Fibroblast of lung (primary cell): ENCODE results near the gene DYSF. TPM values are rescaled to one million over a fixed set of nuclear protein-coding genes. Genes with fewer than 3 reads are reported as not detected.

ENCODE experiments used
- DNase-seq, 2 donors: peaks; one replicate each; pipeline versions ENCODE4 v3.0.0 to v3.0.0-alpha.2; 2010; ENCODE audit warnings: low read depth in 2 of 2
- H2AFZ ChIP-seq: 2 replicates; pipeline ENCODE4 v1.5.1; 2012; ENCODE audit warnings: low read length, control low read depth, inconsistent platforms
- H3K27ac ChIP-seq: 2 replicates; pipeline ENCODE4 v1.5.1; 2011; ENCODE audit warnings: low read length, control low read depth; ENCODE audit not compliant: insufficient read depth
- H3K27me3 ChIP-seq: 2 replicates; pipeline ENCODE4 v1.5.1; 2011; ENCODE audit warnings: mild to moderate bottlenecking, low read length; ENCODE audit not compliant: control insufficient read depth, insufficient read depth
- H3K36me3 ChIP-seq: 2 replicates; pipeline ENCODE4 v1.5.1; 2011; ENCODE audit warnings: low read length; ENCODE audit not compliant: control insufficient read depth, insufficient read depth
- H3K4me1 ChIP-seq: 2 replicates; pipeline ENCODE4 v1.5.1; 2011; ENCODE audit warnings: low read length; ENCODE audit not compliant: control insufficient read depth, insufficient read depth; ENCODE audit errors: extremely low read depth
- H3K4me2 ChIP-seq: 2 replicates; pipeline ENCODE4 v1.5.1; 2011; ENCODE audit warnings: low read length, control low read depth; ENCODE audit not compliant: insufficient read depth; ENCODE audit errors: extremely low read depth
- H3K4me3 ChIP-seq, 4 experiments: fragments of 200-600 bp in 1 of 4; sonication (generic) in 1 of 4; replicated peaks in 1 of 4; 2 replicates each; pipeline ENCODE4 v1.5.1; 2011 to 2016; ENCODE audit warnings: low read length in 4 of 4, low read depth in 3 of 4, mild to moderate bottlenecking in 3 of 4, control low read depth in 2 of 4, inconsistent platforms in 1 of 4, mixed read lengths in 1 of 4; ENCODE audit not compliant: insufficient read depth in 1 of 4; ENCODE audit errors: control extremely low read depth in 1 of 4
- H3K79me2 ChIP-seq: 2 replicates; pipeline ENCODE4 v1.5.1; 2012; ENCODE audit warnings: mild to moderate bottlenecking, low read length, inconsistent platforms; ENCODE audit not compliant: control insufficient read depth, insufficient read depth
- H3K9ac ChIP-seq: 2 replicates; pipeline ENCODE4 v1.5.1; 2011; ENCODE audit warnings: mild to moderate bottlenecking, low read length, control low read depth; ENCODE audit not compliant: insufficient read depth
- H3K9me3 ChIP-seq: 2 replicates; pipeline ENCODE4 v1.5.1; 2012; ENCODE audit warnings: low read depth, low read length; ENCODE audit not compliant: control insufficient read depth, insufficient read depth
- H4K20me1 ChIP-seq: 2 replicates; pipeline ENCODE4 v1.5.1; 2011; ENCODE audit warnings: low read length; ENCODE audit not compliant: control insufficient read depth, insufficient read depth; ENCODE audit errors: extremely low read depth
- CTCF ChIP-seq, 2 donors: IDR thresholded peaks in 1 of 2; conservative IDR thresholded peaks in 1 of 2; 1 replicate in 1 of 2; 2 replicates in 1 of 2; pipeline ENCODE4 v1.5.1; 2011 to 2012; ENCODE audit warnings: low read length in 2 of 2, control low read depth in 1 of 2, inconsistent platforms in 1 of 2, low read depth in 1 of 2, mild to moderate bottlenecking in 1 of 2
- EZH2 ChIP-seq: IDR thresholded peaks from 2 replicates; pipeline ENCODE4 v1.5.1; 2012; ENCODE audit warnings: low read length, control low read depth, mild to moderate bottlenecking; ENCODE audit errors: missing control alignments
- polyA plus RNA-seq, 2 donors: library from polyadenylated mRNA; depleted of rRNA in 1 of 2; stranded (reverse) in 1 of 2; unstranded in 1 of 2; fragments of >200 nt; gene quantifications; 2 replicates each; pipeline ENCODE4 v1.2.1, GENCODE V29; 2011 to 2012; ENCODE audit warnings: missing spikeins in 1 of 2
- total RNA-seq: library from RNA; depleted of rRNA; stranded (reverse); fragments of >200 nt; gene quantifications from 2 replicates; pipeline ENCODE4 v1.2.1, GENCODE V29; 2014

Gene DYSF
- total and polyA plus RNA-seq, 2 donors (not counting 1 experiment from before 2014, with no cell fraction given) = under 0.01 to 0.67 TPM

DNA sequence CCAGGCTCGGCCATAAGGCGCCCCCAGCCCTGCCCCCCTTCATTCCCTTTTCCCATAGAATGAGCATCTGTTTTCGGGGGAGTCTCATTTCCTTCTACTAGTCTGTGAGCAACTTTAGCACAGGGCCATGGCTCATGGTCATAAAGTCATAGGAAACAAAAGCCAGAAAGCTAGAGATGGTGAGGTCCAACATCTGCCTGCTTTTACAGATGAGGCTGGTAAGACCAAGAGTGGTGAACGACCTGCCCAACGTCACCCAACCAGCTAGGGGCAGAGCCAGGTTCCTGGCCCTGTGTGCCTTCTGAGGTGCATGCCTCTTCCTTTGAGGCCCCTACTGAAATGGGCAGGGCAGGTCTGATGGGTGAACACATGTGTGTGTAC, 212.7 kb downstream of the DYSF start:
- DNase-seq = no peak
- Histone ChIP-seq H3K9ac (no peak overlapping the region), H3K36me3 (no peaks in the 10 kb centered on the region), H3K9me3 (no peaks in the 10 kb centered on the region), H4K20me1 (no peaks in the 10 kb centered on the region), H3K27me3 (no peaks in the 10 kb centered on the region), H3K4me2 (no peak overlapping the region), H3K27ac (no peak overlapping the region), H2AFZ (no peak overlapping the region), H3K4me3 (no peak overlapping the region), H3K79me2 (no peaks in the 10 kb centered on the region), H3K4me1 (no peaks in the 10 kb centered on the region)
- TF ChIP-seq CTCF (conservative IDR thresholded peaks at IDR 0.05 in 1 of 2, IDR thresholded peaks at IDR 0.05 in 1 of 2; ENCODE audit: low read depth in 1 of 2, low read length in 2 of 2) (no peak), EZH2 (no peak)

DNA sequence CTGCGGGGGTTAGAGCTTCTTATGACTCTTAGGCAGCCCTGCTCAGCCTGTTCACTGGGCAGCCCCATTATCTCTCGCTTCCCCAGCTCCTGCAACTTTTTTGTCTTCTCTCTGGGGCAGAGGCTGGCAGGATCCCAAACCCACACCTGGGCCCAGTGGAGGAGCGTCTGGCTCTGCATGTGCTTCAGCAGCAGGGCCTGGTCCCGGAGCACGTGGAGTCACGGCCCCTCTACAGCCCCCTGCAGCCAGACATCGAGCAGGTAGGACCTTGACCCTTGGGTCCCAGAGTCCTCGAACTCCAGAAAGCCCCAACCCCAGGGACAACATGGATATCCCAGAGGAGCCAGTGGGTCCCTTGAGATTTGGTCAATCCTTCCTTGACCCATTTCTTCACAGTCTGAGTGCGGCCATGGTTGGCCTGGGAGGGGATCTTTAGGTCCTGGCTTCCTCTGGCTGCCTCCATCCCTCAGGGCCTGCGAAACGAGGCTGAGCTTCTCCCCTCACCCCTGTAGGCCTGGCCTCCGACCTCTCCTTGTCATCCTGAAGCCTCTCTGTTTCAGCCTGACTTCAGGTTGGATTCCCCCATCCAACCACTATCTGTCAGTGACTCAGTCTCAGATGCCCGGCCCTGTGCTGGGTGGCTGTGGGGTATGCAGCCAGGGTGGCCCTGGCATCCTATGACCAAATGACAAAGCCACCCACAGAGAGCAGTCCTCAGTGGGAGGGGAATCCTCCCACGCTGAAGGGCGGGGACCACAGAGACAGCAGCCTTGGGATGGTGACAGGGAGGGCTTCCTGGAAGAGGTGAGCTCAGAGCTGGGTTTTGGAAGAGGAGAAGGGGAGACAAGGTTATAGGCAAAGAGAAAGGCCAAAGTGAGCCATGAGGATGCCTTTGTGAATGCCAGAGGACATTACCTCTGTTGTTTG, 214.2 kb downstream of the DYSF start:
- Histone ChIP-seq H3K27me3 (no peaks in the 10 kb centered on the region), H4K20me1 (no peaks in the 10 kb centered on the region), H3K9me3 (no peaks in the 10 kb centered on the region), H3K9ac (no peak overlapping the region), H3K27ac (no peak overlapping the region), H2AFZ (no peak overlapping the region), H3K79me2 (no peaks in the 10 kb centered on the region), H3K4me1 (no peaks in the 10 kb centered on the region), H3K4me2 (no peak overlapping the region), H3K4me3 (no peak overlapping the region), H3K36me3 (no peaks in the 10 kb centered on the region)
- DNase-seq = no peak
- TF ChIP-seq EZH2 (no peak), CTCF (conservative IDR thresholded peaks at IDR 0.05 in 1 of 2, IDR thresholded peaks at IDR 0.05 in 1 of 2; ENCODE audit: low read depth in 1 of 2, low read length in 2 of 2) (no peak)

DNA sequence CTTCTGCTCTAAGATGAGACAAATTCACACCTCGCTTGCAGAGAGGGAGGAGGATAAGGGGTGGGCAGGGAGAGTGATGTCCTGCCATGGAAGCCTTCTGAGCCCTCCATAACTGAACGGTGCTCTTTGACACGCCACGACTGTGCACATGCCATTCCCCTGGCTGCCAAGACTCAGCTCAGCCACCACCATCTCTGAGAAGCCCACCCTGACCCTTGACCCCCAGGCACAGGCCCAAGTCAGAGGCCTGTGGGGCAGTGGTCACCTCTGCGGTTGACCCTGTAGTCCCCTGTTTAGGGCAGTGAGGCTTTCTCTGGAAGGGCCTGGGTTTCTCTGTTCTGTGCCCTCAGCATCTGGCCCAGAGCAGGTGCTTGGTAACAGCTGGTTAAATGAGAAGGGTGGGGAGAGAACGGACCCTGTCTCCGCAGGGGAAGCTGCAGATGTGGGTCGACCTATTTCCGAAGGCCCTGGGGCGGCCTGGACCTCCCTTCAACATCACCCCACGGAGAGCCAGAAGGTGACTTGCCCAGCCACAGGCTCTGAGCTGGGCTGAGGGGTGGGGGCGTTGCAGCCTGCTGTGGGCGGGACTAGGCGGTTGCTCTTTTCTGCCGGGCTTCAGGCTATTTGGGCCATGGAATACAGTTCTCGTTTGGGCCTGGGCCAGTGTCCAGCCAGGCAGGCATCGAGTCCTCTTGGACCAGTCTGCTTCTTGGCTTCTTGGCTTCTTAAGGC, 215.1 kb downstream of the DYSF start:
- Histone ChIP-seq H3K9ac (no peak overlapping the region), H3K4me3 (no peak overlapping the region), H3K9me3 (no peaks in the 10 kb centered on the region), H3K27ac (no peak overlapping the region), H3K79me2 (no peaks in the 10 kb centered on the region), H3K4me2 (no peak overlapping the region), H4K20me1 (no peaks in the 10 kb centered on the region), H2AFZ (no peak overlapping the region), H3K36me3 (no peaks in the 10 kb centered on the region), H3K27me3 (no peaks in the 10 kb centered on the region), H3K4me1 (no peaks in the 10 kb centered on the region)
- no peak for DNase-seq
- TF ChIP-seq EZH2 = no peak
- TF ChIP-seq CTCF (conservative IDR thresholded peaks at IDR 0.05 in 1 of 2, IDR thresholded peaks at IDR 0.05 in 1 of 2; ENCODE audit: low read depth in 1 of 2, low read length in 2 of 2) = no peak
